GM12891 (cell line): ENCODE results near the gene PTPRCAP.
"Not testable (repeated sequence)": the region's sequence is repeated elsewhere in the genome, so short reads cannot be mapped to it uniquely, and the experiment has no call there.

ENCODE experiments used
- DNase-seq: peaks from one replicate; pipeline ENCODE4 v3.0.0; 2011; ENCODE audit warnings: low spot score; ENCODE audit not compliant: insufficient read length
- FAIRE-seq: peaks from 2 replicates; lab custom pipeline; 2011; peaks lifted over from hg19 to GRCh38; lab: Jason Lieb, UNC
- PAX5 ChIP-seq: IDR thresholded peaks from 2 replicates; pipeline ENCODE4 v1.6.1; 2011; ENCODE audit warnings: low read length, moderate library complexity, mild to moderate bottlenecking; ENCODE audit not compliant: insufficient read depth, severe bottlenecking
- POLR2A ChIP-seq: IDR thresholded peaks from 2 replicates; pipeline ENCODE4 v1.6.1; 2011; ENCODE audit warnings: low read depth, low read length, control low read depth
- POLR2AphosphoS5 ChIP-seq: IDR thresholded peaks from 2 replicates; pipeline ENCODE4 v1.6.1; 2011; ENCODE audit warnings: low read depth, low read length, control low read depth
- POU2F2 ChIP-seq: IDR thresholded peaks from 2 replicates; pipeline ENCODE4 v1.6.1; 2011; ENCODE audit warnings: low read depth, mild to moderate bottlenecking, control low read depth, low read length, moderate library complexity
- SPI1 ChIP-seq: IDR thresholded peaks from 2 replicates; pipeline ENCODE4 v1.6.1; 2011; ENCODE audit warnings: low read depth, low read length, control low read depth
- TAF1 ChIP-seq: IDR thresholded peaks from 2 replicates; pipeline ENCODE4 v1.6.1; 2011; ENCODE audit warnings: low read depth, low read length, control low read depth

PTPRCAP gene

DNA sequence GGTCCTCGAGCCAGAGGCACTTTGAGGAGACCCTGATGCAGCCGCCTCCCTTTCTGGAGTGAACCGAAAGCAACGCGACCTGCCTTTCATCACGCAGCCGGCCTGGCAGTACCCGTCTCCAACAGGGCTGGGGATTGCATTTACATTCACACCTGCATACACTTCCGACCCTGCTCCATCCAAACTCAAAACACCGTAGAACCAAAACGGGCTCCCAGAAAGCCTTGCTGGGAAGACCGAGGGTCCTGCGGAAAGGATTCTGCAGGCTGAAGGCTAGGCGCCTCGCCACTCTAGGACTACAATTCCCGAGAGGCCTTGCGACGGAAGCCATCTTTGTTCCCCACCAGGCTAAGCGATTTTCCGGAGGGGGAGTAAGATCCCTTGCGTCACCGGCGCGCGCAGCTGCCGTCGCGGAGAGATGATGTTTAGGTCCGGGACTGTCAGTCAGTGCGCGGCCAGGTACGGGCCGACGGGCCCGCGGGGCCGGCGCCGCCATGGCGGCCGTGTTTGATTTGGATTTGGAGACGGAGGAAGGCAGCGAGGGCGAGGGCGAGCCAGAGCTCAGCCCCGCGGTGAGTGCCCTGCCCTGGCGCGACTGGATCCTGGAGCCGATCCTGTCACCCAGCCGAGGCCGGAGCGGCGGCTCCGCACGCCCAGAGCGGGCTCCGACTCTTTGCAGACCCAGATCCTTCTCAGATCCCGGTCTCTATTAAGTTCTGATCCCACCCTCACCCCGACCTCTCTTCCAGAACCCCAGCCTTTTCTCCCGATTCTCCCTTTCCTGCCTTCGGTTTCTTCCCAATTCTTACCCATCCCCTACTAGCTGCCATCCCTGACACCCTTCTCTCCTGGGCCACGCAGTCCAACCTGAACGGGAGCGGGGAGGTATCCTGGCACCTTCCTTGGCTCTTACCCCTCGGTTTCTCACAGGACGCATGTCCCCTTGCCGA lies 9.2 kb downstream of the PTPRCAP start, which contains the start of gene RPS6KB2:
Gene RPS6KB2, plus strand, starts transcription at position 443 of the 950 bp plus-strand sequence. Its CDS starts 52 bp downstream, at position 495.
- DNase-seq (peak; percentile 99), FAIRE-seq (peak; percentile 99)
- TF ChIP-seq POLR2AphosphoS5 (0 out of 2 replicates have a peak, but pooled peaks have one; percentile 69), SPI1 (no peak), POLR2A (peak; percentile 61; the same call in 1 of the 2 replicates), PAX5 (no peak), POU2F2 (peak; percentile 45; the same call in 1 of the 2 replicates), TAF1 (peak; percentile 63)

DNA sequence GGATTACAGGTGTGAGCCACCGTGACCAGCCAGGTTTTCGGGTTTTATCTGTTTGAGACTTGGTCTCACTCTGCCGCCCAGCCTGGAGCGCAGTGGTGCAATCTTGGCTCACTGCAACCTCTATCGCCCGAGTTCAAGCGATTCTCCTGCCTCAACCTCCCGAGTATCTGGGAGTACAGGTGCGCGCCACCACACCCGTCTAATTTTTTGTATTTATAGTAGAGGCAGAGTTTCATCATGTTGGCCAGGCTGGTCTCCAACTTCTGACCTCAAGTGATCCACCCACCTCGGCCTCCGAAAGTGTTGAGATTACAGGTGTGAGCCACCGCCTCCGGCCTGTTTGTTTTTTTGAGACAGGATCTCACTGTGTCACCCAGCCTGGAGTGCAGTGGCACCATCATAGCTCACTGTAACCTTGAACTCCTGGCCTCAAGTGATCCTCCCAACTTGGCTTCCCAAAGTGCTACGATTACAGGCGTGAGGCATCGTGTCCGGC lies 10.1 kb downstream of the PTPRCAP start:
- not testable (repeated sequence) for FAIRE-seq, DNase-seq

DNA sequence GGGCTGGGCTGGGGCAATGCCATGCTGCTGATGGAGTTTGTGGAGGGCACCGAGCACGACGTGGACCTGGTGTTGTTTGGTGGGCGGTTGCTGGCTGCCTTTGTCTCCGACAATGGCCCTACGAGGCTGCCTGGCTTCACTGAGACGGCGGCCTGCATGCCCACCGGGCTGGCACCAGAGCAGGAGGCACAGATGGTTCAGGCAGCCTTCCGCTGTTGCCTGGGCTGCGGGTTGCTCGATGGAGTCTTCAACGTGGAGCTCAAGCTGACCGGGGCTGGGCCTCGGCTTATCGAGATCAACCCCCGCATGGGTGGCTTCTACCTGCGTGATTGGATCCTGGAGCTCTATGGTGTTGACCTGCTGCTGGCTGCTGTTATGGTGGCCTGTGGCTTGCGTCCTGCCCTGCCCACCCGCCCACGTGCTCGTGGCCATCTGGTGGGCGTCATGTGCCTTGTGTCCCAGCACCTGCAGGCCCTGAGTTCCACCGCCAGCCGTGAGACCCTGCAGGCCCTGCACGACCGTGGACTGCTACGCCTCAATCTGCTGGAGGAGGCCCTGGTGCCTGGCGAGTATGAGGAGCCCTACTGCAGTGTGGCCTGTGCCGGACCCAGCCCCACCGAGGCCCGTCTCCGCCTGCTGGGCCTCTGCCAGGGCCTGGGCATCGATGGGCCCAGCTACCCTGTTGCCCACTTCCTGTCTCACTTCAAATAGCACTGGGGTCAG lies 13.4 kb downstream of the PTPRCAP start:
- DNase-seq (no peak), FAIRE-seq (no peak)
- TF ChIP-seq PAX5 (no peak), TAF1 (no peak), POLR2AphosphoS5 (no peak), POLR2A (no peak), SPI1 (no peak), POU2F2 (no peak)

- no peak for FAIRE-seq
- TF ChIP-seq SPI1 (no peak), POU2F2 (no peak), POLR2A (no peak), PAX5 (no peak), TAF1 (no peak), POLR2AphosphoS5 (no peak)
- no peak for DNase-seq
These were observed 14.0 kb downstream of the PTPRCAP start for GRCh38 chr11:67423466-67423865.

DNA sequence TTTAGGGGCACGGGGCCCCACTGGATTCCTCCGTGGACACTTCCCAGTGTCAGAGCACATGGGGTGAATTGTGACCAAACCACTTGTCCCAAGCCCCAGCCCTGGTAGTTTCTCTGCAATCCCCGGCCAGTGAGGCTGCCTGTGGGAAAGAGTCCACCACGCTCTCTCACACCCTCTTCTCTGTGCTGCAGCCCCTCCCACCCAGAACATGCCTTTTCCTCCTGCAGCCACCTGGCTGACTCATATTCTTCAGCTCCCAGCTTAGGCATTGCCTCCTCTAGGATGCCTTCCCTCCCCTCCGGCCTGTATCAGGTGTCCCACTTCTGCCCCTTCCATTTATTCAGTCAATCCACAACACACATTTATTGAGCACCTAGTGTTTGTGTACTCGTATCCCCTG lies 14.6 kb downstream of the PTPRCAP start:
- DNase-seq (no peak), FAIRE-seq (no peak)
- TF ChIP-seq POLR2AphosphoS5 (no peak), POLR2A (no peak), POU2F2 (no peak), TAF1 (no peak), PAX5 (no peak), SPI1 (no peak)

DNA sequence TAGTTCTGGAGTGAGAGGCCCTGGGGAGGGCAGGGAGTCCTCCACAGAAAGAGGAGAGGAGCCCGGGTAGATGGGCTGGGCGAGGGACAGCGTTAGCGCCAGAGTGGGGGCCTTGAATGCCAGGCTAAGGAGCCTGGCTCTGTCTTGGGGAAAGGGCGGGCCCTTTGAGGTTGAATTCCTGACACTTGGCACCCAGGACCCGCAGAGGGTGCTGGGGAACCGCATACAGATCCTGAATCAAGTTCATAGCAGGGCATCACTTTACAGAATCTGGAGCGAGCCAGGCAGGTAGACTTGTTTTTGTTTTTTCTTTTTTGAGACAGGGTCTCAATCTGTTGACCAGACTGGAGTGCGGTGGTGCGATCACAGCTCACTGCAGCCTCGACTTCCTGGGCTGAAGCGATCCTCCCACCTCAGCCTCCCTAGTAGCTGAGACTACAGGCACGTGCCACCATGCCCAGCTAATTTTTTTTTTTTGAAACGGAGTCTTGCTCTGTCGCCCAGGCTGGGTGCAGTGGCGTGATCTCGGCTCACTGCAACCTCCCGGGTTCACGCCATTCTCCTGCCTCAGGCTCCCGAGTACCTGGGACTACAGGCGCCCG lies 16.0 kb downstream of the PTPRCAP start:
- TF ChIP-seq POLR2AphosphoS5 (no peak), POLR2A (no peak), TAF1 (no peak), PAX5 (no peak), SPI1 (no peak), POU2F2 (no peak)
- DNase-seq (no peak), FAIRE-seq (no peak)

DNA sequence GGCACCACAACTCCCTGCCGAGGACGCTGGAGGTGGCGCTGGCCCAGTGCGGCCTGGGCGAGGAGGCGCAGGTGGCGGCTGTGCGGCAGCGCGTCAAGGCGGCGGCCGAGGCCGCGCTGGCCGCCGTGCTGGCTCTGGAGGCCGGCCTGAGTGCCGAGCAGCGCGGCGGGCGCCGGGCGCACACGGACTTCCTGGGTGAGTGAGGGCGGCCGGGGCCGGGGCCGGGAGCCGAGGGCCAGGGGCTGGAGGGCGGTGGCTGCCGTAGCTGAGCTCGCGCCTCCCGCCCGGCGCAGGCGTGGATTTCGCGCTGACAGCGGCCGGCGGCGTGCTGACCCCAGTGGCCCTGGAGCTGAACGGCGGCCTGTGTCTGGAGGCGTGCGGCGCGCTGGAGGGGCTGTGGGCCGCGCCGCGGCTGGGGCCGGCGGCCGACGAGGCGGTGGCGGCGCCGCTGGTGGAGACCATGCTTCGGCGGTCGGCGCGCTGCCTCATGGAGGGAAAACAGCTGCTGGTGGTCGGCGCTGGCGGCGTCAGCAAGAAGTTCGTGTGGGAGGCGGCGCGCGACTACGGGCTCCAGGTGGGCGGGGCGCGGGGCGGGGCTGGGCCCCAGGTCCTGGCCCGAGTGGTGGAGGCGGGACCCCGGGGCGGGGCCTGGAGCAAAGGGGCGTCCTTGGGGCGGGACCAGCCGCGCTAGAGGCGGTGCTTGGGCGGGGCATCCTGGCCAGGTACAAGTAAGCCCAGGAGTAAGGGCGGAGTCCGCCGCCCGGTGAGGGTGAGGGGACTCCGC lies 16.6 kb downstream of the PTPRCAP start:
- FAIRE-seq (peak; percentile 98), DNase-seq (peak; percentile 99)
- peak; percentile 16 for TF ChIP-seq PAX5
- no peak for TF ChIP-seq POLR2AphosphoS5

DNA sequence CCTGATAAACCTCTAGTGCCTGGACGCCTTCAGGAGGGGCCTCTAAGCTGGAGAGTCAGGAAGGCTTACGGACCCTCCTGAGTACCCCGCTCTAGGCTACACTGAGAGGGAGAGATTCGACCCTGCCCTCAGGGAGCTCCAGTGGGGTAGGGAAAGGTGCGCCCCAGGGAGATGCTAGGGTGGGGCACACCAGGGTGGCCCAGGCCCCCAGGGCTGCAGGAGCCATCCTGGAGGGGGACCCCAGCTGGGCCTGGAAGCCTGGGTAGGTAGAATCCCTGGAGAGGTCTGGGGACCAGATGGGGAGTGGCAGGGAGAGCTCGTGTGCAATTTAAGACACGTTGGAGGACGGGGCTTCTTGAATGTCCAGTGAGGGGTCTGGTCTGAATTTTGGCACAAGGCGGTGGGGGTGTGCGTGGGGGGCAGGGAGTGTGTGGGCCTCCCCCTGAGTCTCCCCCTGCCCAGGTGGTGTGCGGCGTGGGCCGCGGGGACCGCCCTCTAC lies 17.3 kb downstream of the PTPRCAP start:
- FAIRE-seq (no peak), DNase-seq (no peak)
- TF ChIP-seq PAX5 (no peak), POU2F2 (no peak), TAF1 (no peak), POLR2AphosphoS5 (no peak), POLR2A (no peak), SPI1 (no peak)

DNA sequence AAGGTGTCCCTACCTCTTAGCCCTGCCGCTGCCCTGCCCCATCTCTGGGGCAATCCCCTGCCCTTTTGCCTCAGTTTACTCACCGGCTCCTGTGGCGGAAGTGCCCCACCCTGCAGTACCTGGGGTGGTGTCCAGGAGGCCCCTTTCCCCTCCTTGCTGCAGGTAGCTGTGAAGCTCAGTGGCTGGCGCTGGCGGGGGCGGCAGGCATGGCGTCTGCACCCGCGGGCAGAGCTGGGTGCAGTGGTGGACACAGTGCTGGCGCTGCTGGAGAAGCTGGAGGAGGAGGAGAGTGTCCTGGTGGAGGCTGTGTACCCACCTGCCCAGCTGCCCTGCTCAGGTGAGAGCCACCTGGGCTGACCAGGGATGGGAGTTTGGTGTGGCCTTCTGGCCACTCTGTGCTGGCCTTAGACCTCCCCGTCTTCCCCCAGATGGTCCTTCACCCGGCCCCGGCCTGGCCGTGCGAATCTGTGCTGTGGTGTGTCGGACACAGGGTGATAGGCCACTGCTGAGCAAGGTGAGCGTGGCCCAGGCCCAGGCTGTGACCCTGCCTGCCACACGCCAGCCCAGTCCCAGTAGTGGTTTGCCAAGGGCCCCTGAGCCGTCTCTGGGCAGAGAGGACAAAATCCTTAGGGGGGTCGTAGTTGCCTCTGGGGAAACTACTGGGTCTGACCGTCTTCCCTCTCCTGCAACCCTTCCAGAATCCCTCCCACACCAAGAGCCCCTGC lies 18.0 kb downstream of the PTPRCAP start:
- no peak for TF ChIP-seq POU2F2
- TF ChIP-seq PAX5: no peak
- no peak for TF ChIP-seq POLR2AphosphoS5
- no peak for TF ChIP-seq TAF1
- no peak for TF ChIP-seq SPI1
- no peak for TF ChIP-seq POLR2A
- no peak for FAIRE-seq
- DNase-seq: no peak
